Purkinje cell (primary cell): Measurements from ENCODE around the gene PTOV1. TPM values are rescaled to one million over a fixed set of nuclear protein-coding genes. Genes with fewer than 3 reads are reported as not detected.

Experiments used
- polyA plus RNA-seq: library from polyadenylated mRNA; unstranded; fragments of >200 nt; fragmentation: Nextera tagmentation; gene quantifications from 2 replicates; pipeline ENCODE4 v1.2.1, GENCODE V29; 2014

The PTOV1 gene
- 47.9 and 48.8 TPM in 2 replicates for polyA plus RNA-seq

GRCh38 chr19:49850487-49851342 lies at the start of gene PTOV1:
PTOV1 (plus strand) TSS chr19:49851159.

GRCh38 chr19:49812997-49813861 lies 37.7 kb upstream of the PTOV1 start, which contains the start of gene FUZ:
FUZ (minus strand) TSS chr19:49813292; CDS start chr19:49813106, 186 bp downstream.

GRCh38 chr19:49817964-49818648 lies 32.9 kb upstream of the PTOV1 start, which contains the start of gene MED25:
MED25 (plus strand) TSS chr19:49818289; CDS start chr19:49818342, 53 bp downstream.

GRCh38 chr19:49866933-49867782 lies 16.2 kb downstream of the PTOV1 start, which contains the start of gene PNKP:
PNKP (minus strand) TSS chr19:49867576; CDS start chr19:49867204, 372 bp downstream.

GRCh38 chr19:49877020-49877878 lies 26.3 kb downstream of the PTOV1 start, which contains the start of the genes AKT1S1 and TBC1D17:
AKT1S1 (minus strand) TSS chr19:49877355; CDS start chr19:49873295, 4,060 bp downstream.
TBC1D17 (plus strand) TSS chr19:49877702; CDS start chr19:49877724, 22 bp downstream.

GRCh38 chr19:49896863-49897621 lies 46.1 kb downstream of the PTOV1 start, which contains the start of gene IL4I1:
IL4I1 (minus strand) TSS chr19:49896887; CDS start chr19:49896160, 727 bp downstream.

Other genes with a start within 250 kb of the PTOV1 start
- gene RRAS, start 211.0 kb upstream of the PTOV1 start, polyA plus RNA-seq = 2.0 and 3.0 TPM in 2 replicates
- 4.7 and 5.1 TPM in 2 replicates for gene SCAF1, start 208.9 kb upstream of the PTOV1 start, polyA plus RNA-seq
- gene IRF3, start 185.3 kb upstream of the PTOV1 start, polyA plus RNA-seq = 11.7 and 16.8 TPM in 2 replicates
- gene BCL2L12, start 185.2 kb upstream of the PTOV1 start, polyA plus RNA-seq = not detected in 2 replicates
- gene PRMT1, start 173.9 kb upstream of the PTOV1 start, polyA plus RNA-seq = 11.1 and 12.9 TPM in 2 replicates
- gene ADM5, start 161.6 kb upstream of the PTOV1 start, polyA plus RNA-seq = 0.71 and 1.7 TPM in 2 replicates
- gene CPT1C, start 160.0 kb upstream of the PTOV1 start, polyA plus RNA-seq = 90.8 and 125 TPM in 2 replicates
- gene TSKS, start 87.9 kb upstream of the PTOV1 start, polyA plus RNA-seq = not detected in 2 replicates
- gene AP2A1, start 84.2 kb upstream of the PTOV1 start, polyA plus RNA-seq = 8.3 and 8.6 TPM in 2 replicates
- gene FUZ, start 37.9 kb upstream of the PTOV1 start, polyA plus RNA-seq = 4.5 and 6.8 TPM in 2 replicates
- 9.5 and 19.7 TPM in 2 replicates for gene MED25, start 32.9 kb upstream of the PTOV1 start, polyA plus RNA-seq
- gene PNKP, start 16.4 kb downstream of the PTOV1 start, polyA plus RNA-seq = 5.1 and 13.1 TPM in 2 replicates
- 1.1 and 1.7 TPM in 2 replicates for gene AKT1S1, start 26.2 kb downstream of the PTOV1 start, polyA plus RNA-seq
- gene TBC1D17, start 26.5 kb downstream of the PTOV1 start, polyA plus RNA-seq = 1.2 and 1.4 TPM in 2 replicates
- gene IL4I1, start 45.7 kb downstream of the PTOV1 start, polyA plus RNA-seq = not detected in 2 replicates
- gene ATF5, start 78.0 kb downstream of the PTOV1 start, polyA plus RNA-seq = 0.49 and 0.73 TPM in 2 replicates
- 4.9 and 5.0 TPM in 2 replicates for gene NUP62, start 78.3 kb downstream of the PTOV1 start, polyA plus RNA-seq
- gene SIGLEC11, start 110.0 kb downstream of the PTOV1 start, polyA plus RNA-seq = not detected in 2 replicates
- gene VRK3, start 174.2 kb downstream of the PTOV1 start, polyA plus RNA-seq = 45.5 and 54.7 TPM in 2 replicates
- gene ZNF473, start 174.8 kb downstream of the PTOV1 start, polyA plus RNA-seq = 1.6 and 3.6 TPM in 2 replicates